HG02970 (cell line): ENCODE results near the gene DHDDS.
"Not testable (repeated sequence)": the region's sequence is repeated elsewhere in the genome, so short reads cannot be mapped to it uniquely, and the experiment has no call there.

Source experiments
- ATAC-seq: cut with Tn5 transposase; IDR thresholded peaks from one replicate; pipeline ENCODE4 v1.9.1; 2021; ENCODE audit warnings: mild to moderate bottlenecking, moderate library complexity, moderate number of reproducible peaks; ENCODE audit not compliant: unreplicated experiment, low FRiP score

Gene DHDDS

DNA sequence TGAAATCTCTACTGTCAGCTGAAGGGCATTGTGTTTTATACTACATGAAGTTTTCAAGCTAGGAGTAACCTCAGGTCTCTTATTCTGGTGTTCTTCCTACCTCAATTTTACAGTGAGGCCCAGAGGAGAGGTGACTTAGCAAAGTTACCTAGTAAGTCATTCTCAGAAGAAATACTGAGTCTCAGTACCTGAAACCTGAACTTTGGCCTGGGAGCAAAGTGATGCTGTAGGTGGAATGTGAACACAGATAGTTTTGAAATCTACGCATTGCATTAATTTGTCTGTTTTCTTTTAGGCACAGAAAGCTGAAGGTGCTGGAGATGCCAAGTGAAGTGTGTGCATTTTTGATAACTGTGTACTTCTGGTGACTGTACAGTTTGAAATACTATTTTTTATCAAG lies 42.7 kb downstream of the DHDDS start:
- ATAC-seq: no peak

DNA sequence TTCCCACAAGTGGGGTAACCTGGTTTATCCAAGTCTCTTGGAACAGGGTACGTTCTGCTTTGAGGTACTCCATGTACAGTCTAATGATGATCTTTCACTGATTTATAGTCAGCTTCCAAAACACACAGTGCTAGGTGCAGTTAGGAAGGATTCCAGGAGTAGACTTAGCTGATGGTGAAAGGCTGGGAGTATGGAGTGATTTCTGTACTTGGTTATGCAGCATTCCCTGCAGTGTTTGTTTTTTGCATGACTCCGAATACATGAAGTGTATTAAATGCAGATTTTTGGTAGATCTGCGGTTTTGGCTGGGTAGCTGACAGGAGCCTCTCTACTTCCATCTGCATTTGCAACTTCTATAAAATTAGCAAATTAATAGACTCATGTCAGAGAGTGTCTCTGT lies 43.9 kb downstream of the DHDDS start:
- ATAC-seq: no peak

DNA sequence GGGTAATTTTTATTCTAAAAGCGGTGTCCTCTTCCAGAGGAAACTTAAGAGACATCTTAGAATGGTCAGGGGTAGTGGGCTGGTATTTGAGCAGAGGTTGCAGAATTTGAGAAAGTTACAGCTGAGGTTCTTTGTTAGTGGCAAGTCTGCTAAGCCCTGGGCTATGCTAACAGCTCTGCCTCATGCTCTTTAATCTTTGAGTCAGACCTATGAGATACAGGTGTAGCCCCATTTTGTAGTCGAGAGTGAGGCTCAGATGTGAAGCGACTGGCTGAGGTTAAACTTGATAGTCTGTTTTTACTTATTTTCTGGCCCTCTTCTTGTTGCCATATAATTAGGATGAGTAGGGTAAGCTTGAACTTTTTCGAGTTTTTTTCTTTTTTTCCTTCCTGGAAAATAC lies 44.8 kb downstream of the DHDDS start:
- ATAC-seq: no peak

DNA sequence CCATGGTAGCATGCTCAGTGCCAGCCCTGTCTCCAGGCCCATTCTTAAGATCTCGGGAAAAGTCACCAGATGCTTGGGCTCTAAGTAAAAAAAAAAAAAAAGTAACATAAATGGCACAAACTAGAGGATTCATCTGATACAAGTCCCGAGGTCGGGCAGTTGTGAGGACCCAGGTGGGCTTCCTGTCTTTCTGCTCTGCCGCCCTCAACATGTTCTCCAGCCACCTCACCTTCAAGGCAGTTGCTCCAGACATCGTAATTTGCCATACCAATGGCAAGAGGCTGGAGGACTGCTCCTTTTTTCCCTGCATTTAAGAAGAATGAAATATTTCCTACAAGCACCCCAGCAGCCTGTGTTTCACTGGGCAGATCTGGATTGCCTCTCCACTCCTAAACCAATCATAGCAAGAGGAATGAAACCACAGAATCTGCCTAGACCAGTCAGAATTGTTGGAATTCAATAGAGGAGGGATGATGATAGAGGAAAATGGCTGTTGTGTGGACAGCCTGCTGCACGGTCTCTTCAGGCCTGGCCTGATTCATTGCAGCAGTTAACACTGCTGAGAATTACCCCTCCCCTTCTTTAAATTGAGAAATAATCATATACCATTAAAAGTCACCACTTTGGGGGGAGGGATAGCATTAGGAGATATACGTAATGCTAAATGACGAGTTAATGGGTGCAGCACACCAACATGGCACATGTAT lies 45.5 kb downstream of the DHDDS start:
- ATAC-seq: no peak

DNA sequence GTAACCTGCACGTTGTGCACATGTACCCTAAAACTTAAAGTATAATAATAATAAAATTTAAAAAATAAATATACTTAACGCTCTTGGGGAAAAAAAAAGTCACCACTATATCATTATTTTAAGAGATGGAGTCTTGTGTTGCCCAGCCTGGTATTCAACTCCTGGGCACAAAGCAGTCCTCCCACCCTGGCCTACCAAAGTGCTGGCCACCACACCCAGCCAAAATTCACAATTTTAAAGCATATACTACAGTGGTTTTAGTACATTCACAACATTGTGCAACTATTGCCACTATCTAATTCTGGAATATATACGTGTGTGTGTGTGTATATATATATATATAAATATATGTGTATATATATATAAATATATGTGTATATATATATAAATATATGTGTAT lies 46.0 kb downstream of the DHDDS start:
- ATAC-seq: no peak

DNA sequence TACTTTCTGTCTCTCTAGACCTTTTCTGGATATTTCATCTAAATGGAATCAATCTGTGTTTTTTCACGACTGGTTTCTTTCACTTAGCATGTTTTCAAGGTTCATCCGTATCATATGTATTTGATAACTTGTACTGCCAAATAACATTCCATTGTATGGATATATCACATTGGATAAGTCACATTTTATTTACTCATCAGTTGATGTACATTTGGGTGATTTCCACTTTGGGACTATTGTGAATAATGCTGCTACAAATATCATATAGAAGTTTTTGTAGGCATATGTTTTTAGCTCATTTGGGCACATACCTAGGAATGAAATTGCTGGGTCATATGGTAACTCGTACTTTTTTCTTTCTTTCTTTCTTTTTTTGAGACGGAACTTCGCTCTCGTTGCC lies 46.9 kb downstream of the DHDDS start:
- no peak for ATAC-seq

DNA sequence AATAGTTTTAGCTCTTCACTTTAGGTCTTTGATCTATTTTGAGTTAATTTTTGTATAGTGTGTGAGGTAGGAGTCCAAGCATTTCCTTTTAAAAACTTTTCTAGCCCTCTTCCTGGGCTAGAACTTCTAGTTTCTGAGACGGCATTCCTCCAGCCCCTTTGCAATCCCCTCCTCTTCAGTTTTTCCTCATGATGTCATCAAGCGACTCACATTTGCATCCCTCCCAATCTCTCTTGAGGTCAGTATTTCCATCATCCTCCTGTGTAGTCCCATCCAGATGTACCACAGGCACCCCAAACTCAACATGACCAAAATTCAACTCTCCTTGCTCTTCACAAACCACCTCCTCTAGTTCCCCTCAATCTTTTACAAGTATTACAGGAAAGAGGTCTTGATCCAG lies 50.8 kb downstream of the DHDDS start:
- no peak for ATAC-seq

DNA sequence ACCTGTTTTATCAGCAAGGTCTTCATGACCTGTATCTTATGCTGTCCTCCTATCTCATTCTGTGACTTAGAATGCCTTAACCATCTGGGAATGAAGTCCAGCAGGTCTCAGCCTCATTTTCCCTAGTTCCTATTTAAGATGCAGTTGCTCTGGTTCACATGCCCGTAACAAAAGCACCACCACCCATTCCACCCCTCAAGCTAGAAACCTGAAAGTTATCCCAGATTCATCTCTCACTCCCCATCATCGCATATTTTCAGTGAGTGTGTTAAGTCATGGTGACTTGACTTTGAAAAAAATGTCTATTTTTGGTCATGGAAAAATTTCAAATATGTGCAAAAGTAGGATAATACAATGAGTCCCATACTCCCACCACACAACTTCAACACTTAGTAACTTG lies 51.9 kb downstream of the DHDDS start:
- no peak for ATAC-seq

DNA sequence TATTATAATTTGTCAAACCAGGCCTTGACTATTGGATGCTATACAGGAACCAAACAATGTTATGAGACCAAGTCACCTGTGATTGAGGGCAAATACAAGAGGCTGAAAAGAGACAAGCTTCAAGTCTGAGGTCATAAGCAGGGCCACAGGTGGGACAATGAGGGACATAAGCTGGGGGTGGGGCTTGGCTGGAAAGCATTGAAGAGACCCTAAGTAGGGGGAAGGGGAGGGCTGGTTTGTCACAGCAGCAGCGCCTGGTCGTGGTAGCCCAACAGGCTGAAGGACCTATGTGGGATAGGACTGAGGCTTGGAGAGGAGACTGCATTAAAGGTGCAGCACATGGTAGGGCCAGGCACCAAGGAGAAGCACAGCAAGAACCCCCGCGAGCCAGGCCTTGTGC lies 58.0 kb downstream of the DHDDS start:
- no peak for ATAC-seq

DNA sequence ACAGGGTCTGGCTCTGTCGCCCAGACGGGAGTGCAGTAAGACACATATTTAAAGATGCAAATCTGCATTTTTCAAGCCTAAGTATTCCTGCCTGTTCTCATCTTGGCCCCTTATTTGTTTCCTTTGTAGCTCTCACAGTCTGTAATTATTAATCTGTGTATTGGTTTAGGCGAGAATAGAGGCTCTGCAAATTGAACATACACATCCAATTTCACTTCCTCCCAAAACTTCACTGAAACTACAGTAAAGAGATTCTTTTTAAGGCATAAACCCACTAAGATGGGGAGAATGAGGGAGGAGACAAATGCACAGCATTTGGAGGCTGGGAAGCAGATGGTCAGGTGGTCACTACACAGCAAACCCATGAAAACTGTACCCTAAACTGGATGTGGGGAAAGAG lies 61.1 kb downstream of the DHDDS start:
- no peak for ATAC-seq

DNA sequence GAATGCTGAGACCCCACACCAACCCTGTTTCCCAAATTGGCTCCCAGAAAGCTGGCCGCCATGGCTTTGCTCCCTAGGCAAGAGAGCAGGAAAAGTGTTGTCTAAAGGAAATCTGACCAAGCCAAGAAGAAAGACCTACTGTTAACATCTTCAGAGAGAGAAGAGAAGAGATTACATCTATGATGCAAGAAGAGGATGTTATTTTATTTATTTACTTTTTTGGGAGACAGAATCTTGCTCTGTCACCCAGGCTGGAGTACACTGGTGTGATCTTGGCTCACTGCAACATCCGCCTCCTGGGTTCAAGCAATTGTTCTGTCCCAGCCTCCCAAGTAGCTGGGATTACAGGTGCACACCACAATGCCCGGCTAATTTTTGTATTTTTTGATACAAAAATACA lies 61.8 kb downstream of the DHDDS start:
- ATAC-seq: no peak

DNA sequence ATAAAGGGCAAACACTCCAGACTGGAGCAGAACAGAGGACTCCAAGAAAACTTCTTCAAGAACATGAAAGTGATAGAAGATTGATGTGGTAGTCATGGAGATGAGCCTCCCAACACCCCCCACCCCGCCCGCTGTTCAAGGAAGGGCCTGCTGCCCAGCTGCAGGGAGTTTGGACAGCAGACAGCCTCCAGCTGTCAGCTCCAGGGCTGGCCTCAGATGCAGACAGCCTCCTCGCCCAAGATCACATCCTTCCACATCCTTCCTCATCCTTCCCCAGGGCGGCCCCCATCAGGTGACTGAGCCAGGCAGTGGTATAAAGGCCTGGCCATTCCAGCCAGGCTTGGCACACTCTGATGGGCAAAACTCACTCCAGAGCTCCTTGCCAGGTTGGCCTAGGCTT lies 64.7 kb downstream of the DHDDS start:
- no peak for ATAC-seq

DNA sequence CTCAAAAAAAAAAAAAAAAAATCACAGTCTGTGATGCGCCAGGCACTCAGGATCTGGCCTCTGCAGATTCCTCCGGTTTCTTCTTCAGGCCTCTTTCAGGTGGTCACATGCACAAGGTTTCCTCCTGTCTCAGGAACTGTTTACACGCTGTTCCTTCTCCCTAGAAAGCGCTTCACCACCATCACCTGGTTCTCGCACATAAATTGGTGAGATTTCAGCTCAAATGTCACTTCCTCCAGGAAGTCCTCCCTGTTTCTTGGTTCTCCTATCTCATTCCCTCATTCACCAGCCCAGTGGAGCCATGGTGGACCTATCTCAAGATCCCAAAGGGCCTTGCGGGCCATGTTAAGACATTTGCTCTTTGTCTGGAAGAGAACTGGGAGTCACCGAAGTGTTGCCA lies 66.8 kb downstream of the DHDDS start:
- no peak for ATAC-seq

DNA sequence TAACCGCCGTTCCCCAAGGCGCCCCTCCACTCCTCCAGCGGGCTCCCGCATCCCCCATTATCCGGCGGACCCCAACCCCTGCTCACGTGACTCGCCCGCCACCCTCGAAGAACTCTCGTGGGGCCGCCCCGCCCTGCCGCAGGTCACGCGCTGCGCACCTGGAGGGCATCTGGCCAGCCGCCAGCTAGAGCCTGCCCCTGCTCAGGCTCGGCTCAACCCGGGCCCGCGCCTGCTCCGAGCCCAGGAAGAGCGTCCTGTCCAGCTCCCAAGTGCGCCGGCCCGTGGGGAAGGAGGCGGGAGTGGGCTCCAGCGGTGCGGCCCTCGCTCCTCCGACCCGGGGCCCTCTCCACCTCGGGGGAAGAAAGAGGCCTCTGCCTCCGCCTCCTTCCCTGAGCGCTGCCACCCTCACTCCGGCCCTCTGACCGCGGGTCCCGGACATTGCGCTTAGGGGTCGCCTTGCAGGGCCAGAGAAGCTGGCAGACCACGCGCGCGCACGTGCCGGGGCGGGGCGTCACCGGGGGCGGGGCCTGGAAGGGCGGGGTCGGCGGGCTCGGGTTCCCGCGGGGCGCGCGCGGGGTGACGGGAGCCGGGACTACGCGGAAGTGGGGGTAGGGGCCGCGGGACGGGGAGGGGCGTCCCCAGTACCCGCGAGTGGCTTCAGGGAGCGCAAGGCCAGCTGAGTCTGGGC lies 68.5 kb downstream of the DHDDS start:
- ATAC-seq: peak; percentile 67

DNA sequence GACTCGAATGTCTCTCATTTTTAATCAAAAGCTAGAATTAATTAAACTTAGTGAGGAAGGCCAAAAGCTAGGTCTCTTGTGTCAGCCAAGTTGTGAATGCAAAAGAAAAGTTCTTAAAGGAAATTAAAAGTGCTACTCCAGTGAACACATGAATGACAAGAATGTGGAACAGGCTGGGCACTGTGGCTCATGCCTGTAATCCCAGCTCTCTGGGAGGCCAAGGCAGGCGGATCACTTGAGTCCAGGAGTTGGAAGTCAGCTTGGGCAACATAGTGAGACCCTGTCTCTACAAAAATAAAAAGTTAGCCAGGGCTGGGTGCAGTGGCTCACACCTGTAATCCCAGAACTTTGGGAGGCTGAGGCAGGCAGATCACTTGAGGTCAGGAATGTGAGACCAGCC lies 78.6 kb downstream of the DHDDS start:
- not testable (repeated sequence) for ATAC-seq

DNA sequence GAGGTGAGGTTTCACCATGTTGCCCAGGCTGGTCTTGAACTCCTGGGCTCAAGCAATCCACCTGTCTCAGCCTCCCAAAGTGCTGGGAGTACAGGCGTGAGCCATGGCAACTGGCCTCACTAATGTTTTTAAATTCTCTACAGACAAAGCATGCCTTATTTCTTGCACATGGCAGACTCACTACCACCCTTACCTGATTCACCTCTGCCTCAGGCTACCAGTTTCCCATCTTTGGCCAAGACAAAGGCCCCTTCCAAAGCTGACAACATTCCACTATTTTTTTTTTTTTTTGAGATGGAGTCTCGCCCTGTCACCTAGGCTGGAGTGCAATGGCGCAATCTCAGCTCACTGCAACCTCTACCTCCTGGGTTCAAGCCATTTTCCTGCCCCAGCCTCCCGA lies 83.7 kb downstream of the DHDDS start:
- not testable (repeated sequence) for ATAC-seq

DNA sequence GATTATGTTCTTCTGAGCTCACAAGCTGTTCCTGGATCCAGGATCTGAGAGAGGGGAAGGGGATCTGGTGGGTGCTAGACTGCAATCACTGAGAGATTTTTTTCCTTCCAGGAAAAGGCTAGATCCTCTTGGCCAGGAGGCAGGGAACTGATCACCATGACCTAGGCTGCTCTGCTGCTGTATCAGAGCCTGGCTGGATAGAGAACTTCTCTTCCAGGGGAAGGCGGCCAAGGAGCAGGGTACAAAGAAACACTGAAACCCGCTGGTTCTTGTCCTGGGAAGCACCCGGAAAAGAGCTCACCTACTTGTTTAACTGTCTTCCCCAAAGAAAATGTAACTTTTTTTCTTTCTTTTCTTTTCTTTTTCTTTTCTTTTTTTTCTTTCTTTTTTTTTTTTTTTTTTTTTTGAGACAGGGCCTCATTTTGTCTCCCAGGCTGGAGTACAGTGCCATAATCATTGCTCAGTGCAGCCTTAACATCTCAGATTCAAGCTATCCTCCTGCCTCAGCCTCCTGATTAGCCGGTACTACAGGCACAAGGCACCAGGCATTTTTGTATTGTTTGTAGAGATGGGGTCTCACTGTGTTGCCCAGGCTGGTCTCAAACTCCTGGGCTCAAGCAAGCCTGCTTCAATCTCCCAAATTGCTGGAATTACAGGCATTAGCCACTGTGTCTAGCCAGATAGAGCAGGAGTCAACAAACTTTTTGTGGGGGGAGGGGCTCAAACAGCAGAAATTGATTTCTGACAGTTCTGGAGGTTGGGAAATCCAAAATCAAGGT lies 85.1 kb downstream of the DHDDS start:
- ATAC-seq: no peak

DNA sequence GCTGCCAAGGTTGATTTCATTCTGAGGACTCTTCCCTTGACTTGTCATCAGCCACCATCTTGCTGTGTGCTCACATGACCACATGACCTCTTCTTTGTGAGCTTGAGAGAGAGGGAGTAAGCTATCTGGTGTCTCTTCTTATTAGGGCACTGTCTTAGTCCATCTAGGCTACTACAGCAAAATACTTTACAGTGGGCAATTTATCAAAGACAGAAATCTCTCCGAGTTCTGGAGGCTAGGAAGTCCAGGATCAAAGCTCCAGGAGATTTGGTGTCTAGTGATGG lies 85.6 kb downstream of the DHDDS start:
- no peak for ATAC-seq

DNA sequence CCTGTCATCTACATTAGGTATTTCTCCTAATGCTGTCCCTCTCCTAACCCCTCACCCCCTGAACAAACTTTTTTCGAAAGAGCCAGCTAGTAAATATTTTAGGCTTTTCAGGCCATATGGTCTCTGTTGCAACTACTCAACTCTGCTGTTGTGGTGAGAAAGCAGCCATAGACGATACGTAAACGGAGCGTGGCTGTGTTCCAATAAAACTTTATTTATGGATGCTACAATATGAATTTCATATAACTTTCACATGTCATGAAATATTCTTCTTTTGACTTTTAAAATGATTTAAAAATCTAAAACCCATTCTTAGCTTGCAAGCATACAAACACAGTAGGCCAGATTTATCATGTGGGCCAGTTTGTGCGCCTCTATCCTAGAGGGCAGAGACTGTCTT lies 86.2 kb downstream of the DHDDS start:
- no peak for ATAC-seq

DNA sequence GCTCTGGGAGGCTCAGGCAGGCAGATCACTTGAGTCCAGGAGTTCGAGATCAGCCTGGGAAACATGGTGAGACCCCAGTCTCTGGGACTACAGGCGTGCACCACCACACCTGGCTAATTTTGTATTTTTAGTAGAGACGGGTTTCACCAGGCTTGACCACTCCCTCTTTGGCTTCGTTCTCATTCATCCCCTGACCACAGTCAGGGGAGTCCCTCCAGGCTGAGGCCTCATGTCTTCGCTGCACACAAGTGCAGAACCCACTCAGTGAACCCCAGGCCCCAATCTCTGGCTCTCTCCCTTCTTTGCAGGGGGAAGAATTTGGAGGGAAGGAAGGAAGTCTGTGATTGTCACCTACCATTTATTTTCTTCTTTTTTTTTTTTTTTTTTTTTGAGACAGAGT lies 88.2 kb downstream of the DHDDS start:
- ATAC-seq: no peak
